ENCODE data around the gene NUP98. TPM values are rescaled to one million over a fixed set of nuclear protein-coding genes. Genes with fewer than 3 reads are reported as not detected.

NUP98 gene
- total RNA-seq, 4 donors from 2014 or later: 55.1 to 189 (median 123) TPM

DNA sequence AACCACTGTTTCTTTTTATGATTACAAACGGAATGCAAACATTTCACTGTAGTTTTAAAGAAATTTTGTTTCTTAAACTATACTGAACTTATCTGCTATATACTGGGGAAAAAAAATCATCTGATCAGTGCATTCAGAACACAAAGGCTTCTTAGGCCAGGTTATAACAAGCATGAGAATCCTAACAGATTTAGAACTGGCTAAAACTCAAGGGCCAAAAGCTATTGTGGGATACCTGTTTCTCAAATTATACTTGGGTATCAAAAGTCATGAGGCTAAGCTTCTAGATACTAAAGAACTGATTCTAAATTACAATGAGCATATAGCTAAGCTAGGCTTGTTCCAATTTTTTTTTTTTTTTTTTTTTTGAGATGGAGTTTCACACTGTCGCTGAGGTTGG is 96.4 kb downstream of the NUP98 start:
- no peak for DNase-seq
- intact Hi-C loops (cut with DNase I; ENCODE audit: low total_unique reads): no loop called here
- H3K27ac ChIP-seq: no peak overlapping the region
- TF ChIP-seq CTCF (IDR thresholded peaks at IDR 0.05): no peak
- TF ChIP-seq POLR2A (IDR thresholded peaks at IDR 0.05): no peak
- H3K36me3 ChIP-seq: no peaks in the 10 kb centered on the region
- no peaks in the 10 kb centered on the region for H3K4me1 ChIP-seq
- no peaks in the 10 kb centered on the region for H3K27me3 ChIP-seq
- no peak overlapping the region for H3K4me3 ChIP-seq
- H3K9me3 ChIP-seq: no peaks in the 10 kb centered on the region

DNA sequence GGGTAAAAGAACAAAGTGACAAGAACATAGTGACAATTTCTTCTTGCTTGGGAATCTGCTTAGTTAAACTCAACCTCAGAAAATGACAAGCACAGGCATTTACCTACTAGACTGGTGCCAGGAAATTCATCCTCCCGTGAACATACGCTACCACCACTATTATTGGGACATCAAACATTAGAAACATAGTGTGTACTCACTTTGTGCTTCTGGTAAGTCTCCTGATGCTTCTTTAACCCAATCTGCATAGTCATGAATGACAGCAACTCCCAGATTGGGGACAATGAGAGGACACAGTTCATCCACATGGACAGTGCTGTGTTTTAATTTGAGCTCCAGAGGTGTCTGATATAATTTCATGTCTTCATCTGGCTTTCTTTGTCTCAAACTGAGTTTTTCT is 96.9 kb downstream of the NUP98 start:
- Histone ChIP-seq H3K4me1 (no peaks in the 10 kb centered on the region), H3K27me3 (no peaks in the 10 kb centered on the region), H3K27ac (no peak overlapping the region), H3K4me3 (no peak overlapping the region), H3K36me3 (no peaks in the 10 kb centered on the region), H3K9me3 (no peaks in the 10 kb centered on the region)
- no peak for DNase-seq
- TF ChIP-seq POLR2A (IDR thresholded peaks at IDR 0.05) (no peak), CTCF (IDR thresholded peaks at IDR 0.05) (no peak)
- intact Hi-C loops (cut with DNase I; ENCODE audit: low total_unique reads): no loop called here

DNA sequence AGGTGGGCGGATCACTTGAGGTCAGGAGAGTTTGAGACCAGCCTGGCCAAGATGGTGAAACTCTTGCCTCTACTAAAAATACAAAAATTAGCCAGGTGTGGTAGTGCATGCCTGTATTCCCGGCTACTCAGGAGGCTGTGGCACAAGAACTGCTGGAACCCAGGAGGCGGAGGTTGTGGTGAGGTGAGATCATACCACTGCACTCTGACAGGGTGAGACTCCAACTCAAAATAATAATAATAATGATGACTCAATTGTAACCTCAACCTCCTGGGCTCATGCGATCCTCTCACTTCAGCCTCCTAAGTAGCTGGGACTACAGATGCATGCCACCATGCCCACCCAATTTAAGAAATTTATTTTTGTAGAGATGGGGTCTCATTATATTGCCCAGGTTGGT is 110.6 kb downstream of the NUP98 start:
- TF ChIP-seq CTCF (IDR thresholded peaks at IDR 0.05) (no peak), POLR2A (IDR thresholded peaks at IDR 0.05) (no peak)

DNA sequence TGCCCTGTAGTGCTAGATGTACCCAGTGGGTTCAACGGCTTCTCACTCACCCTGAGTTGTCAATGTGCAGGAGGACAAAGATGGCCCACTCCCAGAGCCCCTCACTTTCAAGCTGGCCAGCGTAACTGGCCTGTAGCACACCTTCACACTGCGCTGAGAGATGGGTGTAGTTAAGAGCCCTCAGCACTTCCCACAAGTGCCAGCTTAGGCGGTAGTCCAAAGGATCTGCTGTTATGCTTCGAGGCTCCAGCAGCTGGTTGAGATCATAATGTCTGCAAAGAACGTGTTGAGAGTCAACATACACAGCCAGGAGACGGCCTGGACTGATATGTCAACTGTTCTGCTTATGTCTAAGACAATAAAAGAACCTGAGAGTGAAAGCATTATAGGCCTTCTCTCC is 111.4 kb downstream of the NUP98 start:
- DNase-seq: no peak
- TF ChIP-seq CTCF (IDR thresholded peaks at IDR 0.05): no peak
- no peak for TF ChIP-seq POLR2A (IDR thresholded peaks at IDR 0.05)
- Histone ChIP-seq H3K36me3 (no peaks in the 10 kb centered on the region), H3K27ac (no peak overlapping the region), H3K4me3 (no peak overlapping the region), H3K27me3 (no peaks in the 10 kb centered on the region), H3K9me3 (no peaks in the 10 kb centered on the region), H3K4me1 (no peaks in the 10 kb centered on the region)
- intact Hi-C loops (cut with DNase I; ENCODE audit: low total_unique reads): no loop called here

More for the DNA sequence above, 110.6 kb downstream of the NUP98 start:
- no peaks in the 10 kb centered on the region for H3K27me3 ChIP-seq
- no peaks in the 10 kb centered on the region for H3K36me3 ChIP-seq
- no peaks in the 10 kb centered on the region for H3K9me3 ChIP-seq
- no peak overlapping the region for H3K27ac ChIP-seq
- no peak for DNase-seq
- intact Hi-C loops (cut with DNase I; ENCODE audit: low total_unique reads): no loop called here
- H3K4me3 ChIP-seq: no peak overlapping the region
- no peaks in the 10 kb centered on the region for H3K4me1 ChIP-seq

- no peak overlapping the region for H3K27ac ChIP-seq
- no peak for DNase-seq
- no peaks in the 10 kb centered on the region for H3K27me3 ChIP-seq
- no peak for TF ChIP-seq CTCF (IDR thresholded peaks at IDR 0.05)
- no peak for TF ChIP-seq POLR2A (IDR thresholded peaks at IDR 0.05)
- H3K36me3 ChIP-seq: no peaks in the 10 kb centered on the region
- H3K4me1 ChIP-seq: no peaks in the 10 kb centered on the region
- no peaks in the 10 kb centered on the region for H3K9me3 ChIP-seq
- H3K4me3 ChIP-seq: no peak overlapping the region
- intact Hi-C loops (cut with DNase I; ENCODE audit: low total_unique reads): no loop called here
These were observed 112.6 kb downstream of the NUP98 start for GRCh38 chr11:3684819-3685172.

All from uterus (tissue), 4 donors.